NCI-H2029 treated with DMSO at 0.1 percent for 48 hours (cell line): ENCODE results near the gene HMMR.
"Not testable (repeated sequence)": the region's sequence is repeated elsewhere in the genome, so short reads cannot be mapped to it uniquely, and the experiment has no call there.

Experiments used
- DNase-seq: peaks from one replicate; lab custom pipeline; 2025; lab: John Stamatoyannopoulos, UW

The HMMR gene

GRCh38 chr5:163506726-163507125 is 46.3 kb downstream of the HMMR start:
- DNase-seq, result no peak

GRCh38 chr5:163508753-163509152 is 48.3 kb downstream of the HMMR start:
- no peak for DNase-seq

GRCh38 chr5:163509291-163509951 is 49.0 kb downstream of the HMMR start:
- DNase-seq, result no peak

GRCh38 chr5:163512526-163512925 is 52.1 kb downstream of the HMMR start:
- no peak for DNase-seq

- no peak for DNase-seq
Observed at GRCh38 chr5:163525096-163525495, 64.7 kb downstream of the HMMR start.

GRCh38 chr5:163529698-163530097 is 69.3 kb downstream of the HMMR start:
- no peak for DNase-seq

GRCh38 chr5:163531272-163531671 is 70.8 kb downstream of the HMMR start:
- DNase-seq, result no peak

- DNase-seq, result no peak
Observed at GRCh38 chr5:163532171-163533084, 72.0 kb downstream of the HMMR start.

- no peak for DNase-seq
Observed at GRCh38 chr5:163533223-163533622, 72.8 kb downstream of the HMMR start.

- DNase-seq, result no peak
Observed at GRCh38 chr5:163534492-163535094, 74.2 kb downstream of the HMMR start.

- DNase-seq, result no peak
Observed at GRCh38 chr5:163535290-163535689, 74.9 kb downstream of the HMMR start.

- DNase-seq, result not testable (repeated sequence)
Observed at GRCh38 chr5:163536442-163536841, 76.0 kb downstream of the HMMR start.

- no peak for DNase-seq
Observed at GRCh38 chr5:163540696-163541095, 80.3 kb downstream of the HMMR start.
